ENCODE results near the gene SLC12A9. TPM values are rescaled to one million over a fixed set of nuclear protein-coding genes. Genes with fewer than 3 reads are reported as not detected.

Gene SLC12A9
- total RNA-seq, 1 donor = 19.5 TPM

DNA sequence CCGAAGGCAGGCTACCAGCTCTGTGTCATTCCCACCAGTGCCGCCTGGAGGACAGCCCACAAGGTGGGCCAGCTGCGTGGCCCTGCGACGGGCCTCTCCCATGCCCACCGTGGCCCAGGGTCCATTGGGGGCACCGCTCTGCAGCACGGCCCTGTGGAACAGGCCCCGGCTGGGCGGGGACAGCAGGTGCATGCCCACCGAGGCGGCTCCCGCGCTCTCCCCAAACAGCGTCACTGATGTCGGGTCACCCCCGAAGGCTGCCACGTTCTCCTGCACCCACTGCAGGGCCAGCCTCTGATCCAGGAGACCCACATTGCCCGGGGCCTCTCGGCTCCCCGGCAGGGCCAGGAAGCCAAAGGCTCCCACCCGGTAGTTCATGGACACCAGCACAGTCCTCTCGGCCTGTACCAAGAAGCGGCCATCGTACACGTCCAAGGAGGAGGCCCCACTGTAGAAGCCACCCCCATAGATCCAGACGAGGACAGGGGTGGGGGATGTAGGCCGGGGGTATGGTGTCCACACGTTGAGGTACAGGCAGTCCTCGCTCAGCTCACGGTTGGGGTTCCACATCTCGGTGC is 40.9 kb downstream of the SLC12A9 start:
- Histone ChIP-seq H2AFZ (ENCODE audit: low read length) (no peak overlapping the region), H3K4me3 (ENCODE audit: insufficient read depth, low read length) (no peak overlapping the region), H3K36me3 (ENCODE audit: insufficient read depth, low read length) (peaks cover 5% of the 10 kb centered on the region), H3K27ac (ENCODE audit: low read depth, low read length) (no peak overlapping the region), H3K27me3 (ENCODE audit: insufficient read depth, low read length) (peaks cover 33% of the 10 kb centered on the region), H3K79me2 (ENCODE audit: insufficient read depth, low read length) (peaks cover 10% of the 10 kb centered on the region), H3K9me3 (ENCODE audit: low read depth, low read length) (no peaks in the 10 kb centered on the region), H4K20me1 (ENCODE audit: insufficient read depth, low read length) (peaks cover 9% of the 10 kb centered on the region), H3K4me2 (ENCODE audit: insufficient read depth, low read length) (no peak overlapping the region), H3K4me1 (ENCODE audit: insufficient read depth, low read length) (peaks cover 19% of the 10 kb centered on the region)
- TF ChIP-seq CTCF (IDR thresholded peaks at IDR 0.05; ENCODE audit: extremely low read depth, low read depth, low read length) = no peak
- DNase-seq (ENCODE audit: insufficient read length, low spot score, missing footprints) = peak; percentile 74

DNA sequence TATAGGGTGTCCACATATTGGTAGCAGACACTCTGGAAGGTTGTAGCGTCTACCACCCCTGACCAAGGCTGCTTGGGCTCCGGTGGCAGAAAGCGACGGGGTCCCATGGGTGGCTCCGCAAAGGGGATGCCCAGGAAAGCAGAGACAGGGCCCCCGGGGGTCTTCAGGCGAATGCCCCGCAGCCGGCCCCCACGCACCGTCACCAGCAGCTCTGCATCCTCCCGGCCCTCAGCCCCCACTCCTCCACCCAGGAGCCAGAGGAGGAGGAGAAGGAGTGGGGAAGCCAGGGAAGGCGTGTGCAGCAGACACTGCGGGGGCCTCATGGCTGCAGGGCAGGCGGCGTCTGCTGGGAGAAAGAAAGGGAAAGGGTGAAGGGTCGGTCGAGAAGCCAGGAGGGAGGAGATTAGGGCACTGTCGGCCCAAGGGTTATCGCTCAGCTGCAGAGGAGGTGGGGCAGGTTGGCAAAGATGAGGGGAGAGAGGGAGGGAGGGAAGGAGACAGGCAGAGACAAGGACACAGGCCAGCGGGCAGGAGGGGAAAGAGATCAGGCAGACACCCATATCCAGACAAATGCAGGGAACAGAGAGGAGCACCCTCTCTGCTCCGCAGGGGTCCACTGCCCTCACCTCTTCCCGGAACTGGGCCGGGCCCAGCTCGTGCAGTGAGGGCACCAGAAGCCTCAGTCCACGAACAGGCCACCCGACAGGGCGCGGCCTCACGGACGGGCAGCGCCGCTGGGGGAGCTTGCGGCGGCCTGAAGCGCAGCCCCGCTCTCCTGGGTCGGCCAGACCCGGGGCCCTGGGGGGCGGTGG is 41.6 kb downstream of the SLC12A9 start:
- Histone ChIP-seq H3K79me2 (ENCODE audit: insufficient read depth, low read length) (peaks cover 3% of the 10 kb centered on the region), H3K4me3 (ENCODE audit: insufficient read depth, low read length) (no peak overlapping the region), H3K9me3 (ENCODE audit: low read depth, low read length) (no peaks in the 10 kb centered on the region), H3K4me2 (ENCODE audit: insufficient read depth, low read length) (no peak overlapping the region), H3K36me3 (ENCODE audit: insufficient read depth, low read length) (no peaks in the 10 kb centered on the region), H2AFZ (ENCODE audit: low read length) (no peak overlapping the region), H4K20me1 (ENCODE audit: insufficient read depth, low read length) (peaks cover 5% of the 10 kb centered on the region), H3K27ac (ENCODE audit: low read depth, low read length) (no peak overlapping the region), H3K27me3 (ENCODE audit: insufficient read depth, low read length) (peaks cover 33% of the 10 kb centered on the region), H3K4me1 (ENCODE audit: insufficient read depth, low read length) (peaks cover 13% of the 10 kb centered on the region)
- no peak for TF ChIP-seq CTCF (IDR thresholded peaks at IDR 0.05; ENCODE audit: extremely low read depth, low read depth, low read length)
- DNase-seq (ENCODE audit: insufficient read length, low spot score, missing footprints) = peak; percentile 65

DNA sequence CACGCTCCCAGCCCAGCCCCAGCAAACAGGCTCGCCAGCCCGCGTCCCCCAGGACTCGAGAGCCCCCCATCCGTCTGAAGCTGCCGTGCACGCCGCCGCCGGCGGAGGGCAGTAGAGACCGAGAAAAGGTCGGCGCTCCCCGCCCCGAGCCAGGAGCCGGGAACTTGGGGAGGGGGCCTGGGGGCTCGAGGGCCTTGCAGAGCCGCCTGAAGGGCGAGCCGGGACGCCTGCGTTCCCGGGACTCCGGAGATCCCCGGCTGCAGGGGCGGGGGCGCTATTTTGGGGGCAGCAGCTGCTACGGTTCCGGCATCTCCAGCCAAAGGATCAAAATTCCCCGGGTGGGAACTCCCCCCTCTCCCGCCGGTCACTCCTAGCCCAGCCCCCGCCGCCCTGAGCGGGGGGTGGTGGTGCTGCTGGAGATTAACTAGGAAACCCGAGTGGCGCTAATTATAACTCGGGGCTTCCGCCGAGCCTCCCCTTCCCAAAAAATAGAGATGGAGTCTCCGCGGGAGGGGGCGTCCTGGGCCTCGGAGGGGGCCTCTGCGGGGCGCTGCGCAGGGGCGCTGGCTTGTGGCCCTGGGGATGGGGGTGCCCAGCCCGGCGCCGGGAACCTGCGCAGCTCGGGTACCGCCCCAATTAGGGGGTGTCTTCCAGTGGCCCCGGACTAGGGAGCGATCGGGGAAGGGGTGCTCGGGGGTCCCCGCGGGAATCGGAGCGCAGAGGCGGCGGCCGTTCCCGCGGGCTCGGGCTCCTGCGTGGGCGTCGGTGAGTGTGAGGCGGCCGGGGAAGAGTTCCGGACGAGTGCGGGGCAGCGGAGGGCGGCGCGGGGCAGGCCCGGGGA is 42.6 kb downstream of the SLC12A9 start:
- peak; percentile 95 for DNase-seq (ENCODE audit: insufficient read length, low spot score, missing footprints)
- Histone ChIP-seq H4K20me1 (ENCODE audit: insufficient read depth, low read length) (peaks cover 5% of the 10 kb centered on the region), H3K4me2 (ENCODE audit: insufficient read depth, low read length) (no peak overlapping the region), H3K9me3 (ENCODE audit: low read depth, low read length) (no peaks in the 10 kb centered on the region), H3K27me3 (ENCODE audit: insufficient read depth, low read length) (peaks cover 33% of the 10 kb centered on the region), H3K4me3 (ENCODE audit: insufficient read depth, low read length) (no peak overlapping the region), H3K79me2 (ENCODE audit: insufficient read depth, low read length) (no peaks in the 10 kb centered on the region), H3K36me3 (ENCODE audit: insufficient read depth, low read length) (no peaks in the 10 kb centered on the region), H2AFZ (ENCODE audit: low read length) (no peak overlapping the region), H3K27ac (ENCODE audit: low read depth, low read length) (no peak overlapping the region), H3K4me1 (ENCODE audit: insufficient read depth, low read length) (peaks cover 9% of the 10 kb centered on the region)
- TF ChIP-seq CTCF (IDR thresholded peaks at IDR 0.05; ENCODE audit: extremely low read depth, low read depth, low read length) = peak; percentile 54

GRCh38 chr7:100895701-100895955 is 43.1 kb downstream of the SLC12A9 start, which contains the start of gene ACHE:
Gene ACHE, minus strand, starts transcription at chr7:100895888. Its CDS starts 1,656 bp downstream, at chr7:100894232.
- Histone ChIP-seq H3K4me1 (ENCODE audit: insufficient read depth, low read length) (peaks cover 4% of the 10 kb centered on the region), H3K4me3 (ENCODE audit: insufficient read depth, low read length) (no peak within 1 kb of the TSS), H3K79me2 (ENCODE audit: insufficient read depth, low read length) (no peaks in the 10 kb centered on the region), H3K9me3 (ENCODE audit: low read depth, low read length) (no peaks in the 10 kb centered on the region), H3K27me3 (ENCODE audit: insufficient read depth, low read length) (peaks cover 33% of the 10 kb centered on the region), H3K27ac (ENCODE audit: low read depth, low read length) (no peak within 1 kb of the TSS), H3K4me2 (ENCODE audit: insufficient read depth, low read length) (no peak within 1 kb of the TSS), H4K20me1 (ENCODE audit: insufficient read depth, low read length) (peaks cover 5% of the 10 kb centered on the region), H2AFZ (ENCODE audit: low read length) (no peak within 1 kb of the TSS), H3K36me3 (ENCODE audit: insufficient read depth, low read length) (no peaks in the 10 kb centered on the region)
- TF ChIP-seq CTCF (IDR thresholded peaks at IDR 0.05; ENCODE audit: extremely low read depth, low read depth, low read length) = no peak
- peak; percentile 71 for DNase-seq (ENCODE audit: insufficient read length, low spot score, missing footprints)

All from osteoblast (primary cell).